ENCODE data around the gene CNTNAP2.

- TF ChIP-seq CTCF (conservative IDR thresholded peaks at IDR 0.05 in 1 of 2, IDR thresholded peaks at IDR 0.05 in 1 of 2; ENCODE audit: low read depth in 1 of 2, low read length in 2 of 2) (no peak), EZH2 (IDR thresholded peaks at IDR 0.05; ENCODE audit: low read length, missing control alignments) (no peak)
Measured at GRCh38 chr7:146645383-146645976, 528.9 kb downstream of the CNTNAP2 start.

Measured in fibroblast of lung (primary cell).